GM03348 (cell line): ENCODE data around the gene GET3.
A peak's percentile ranks its signal among the peaks of the same experiment; 100 is the strongest.

ENCODE experiments used
- DNase-seq: peaks from one replicate; pipeline ENCODE4 v3.0.0; 2012; ENCODE audit warnings: low spot score

Gene GET3

DNA sequence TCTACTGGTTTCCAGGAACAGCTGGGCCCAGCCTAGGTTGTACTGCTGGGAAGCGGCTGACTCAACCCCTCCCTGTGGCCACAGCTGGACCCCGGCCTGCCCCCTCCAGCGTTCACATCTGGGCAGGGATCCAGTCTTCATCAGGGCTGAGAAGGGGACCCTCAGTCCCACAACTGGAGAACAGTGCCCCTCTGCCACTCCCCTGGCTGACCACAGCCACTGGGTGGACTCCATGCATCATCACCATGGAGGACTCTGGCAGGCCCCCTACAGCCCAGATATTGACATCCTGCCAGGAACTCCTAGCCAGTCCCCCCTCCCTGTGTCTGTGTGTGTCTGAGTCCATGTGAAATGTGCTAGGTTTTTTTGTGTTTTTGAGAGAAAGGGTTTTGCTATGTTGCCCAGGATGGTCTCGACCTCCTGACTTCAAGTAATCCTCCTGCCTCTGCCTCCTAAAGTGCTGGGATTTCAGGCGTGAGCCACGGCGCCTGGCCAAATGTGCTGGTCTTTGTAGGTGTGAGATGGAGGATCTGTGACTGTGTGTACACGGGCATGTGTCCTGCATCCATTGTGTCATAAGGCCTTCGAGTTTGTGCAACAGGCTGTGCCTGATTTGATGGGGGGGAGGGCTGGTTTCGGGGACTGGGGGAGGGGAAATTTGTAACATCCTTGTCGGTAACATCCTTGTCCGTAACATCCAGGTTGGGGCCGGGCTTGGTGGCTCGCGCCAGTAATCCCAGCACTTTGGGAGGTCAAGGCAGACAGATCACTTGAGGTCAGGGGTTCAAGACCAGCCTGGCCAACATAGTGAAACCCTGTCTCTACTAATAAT lies 42.1 kb downstream of the GET3 start:
- DNase-seq = peak; percentile 67

DNA sequence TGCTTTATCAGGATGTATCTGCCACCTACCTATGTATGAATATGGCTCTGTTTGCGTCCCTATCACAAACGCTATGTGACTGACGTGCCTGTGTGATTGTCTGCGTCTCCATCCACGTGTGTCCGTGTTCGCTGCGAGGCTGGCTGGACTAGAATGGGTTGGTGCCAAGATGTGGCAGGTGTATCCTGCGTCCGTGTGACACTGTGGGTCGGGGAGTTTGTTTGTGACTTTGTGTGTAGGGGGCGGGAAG lies 44.8 kb downstream of the GET3 start:
- no peak for DNase-seq

- DNase-seq = peak; percentile 89
Measured at GRCh38 chr19:12782424-12783290, 45.4 kb downstream of the GET3 start.

DNA sequence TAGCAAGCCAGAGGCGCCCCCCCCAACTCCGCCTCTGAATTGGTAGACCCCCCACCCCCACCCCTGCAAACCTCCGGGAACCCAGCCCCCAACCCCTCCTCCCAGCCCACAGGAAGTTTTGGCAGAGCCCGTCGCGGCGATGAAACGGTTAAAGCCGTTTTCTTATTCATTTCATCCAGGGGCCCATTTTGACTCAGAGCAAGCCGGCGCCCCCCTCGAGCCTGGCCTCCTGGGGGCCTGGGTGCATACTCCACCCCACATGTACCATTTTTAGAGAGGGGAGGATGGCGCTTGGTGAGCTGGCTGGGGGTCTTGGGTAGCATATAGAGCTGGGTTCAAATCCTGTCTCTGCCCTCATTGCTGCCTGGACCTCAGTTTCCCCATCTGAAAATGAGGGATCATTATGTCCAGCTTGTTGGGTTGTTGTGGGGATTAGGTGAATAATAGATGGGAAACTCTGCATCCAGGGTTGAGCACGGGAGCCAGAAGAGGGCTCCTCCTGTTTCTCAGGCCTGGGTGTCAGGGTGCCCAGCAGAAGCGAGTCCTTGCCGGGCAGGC lies 46.1 kb downstream of the GET3 start:
- no peak for DNase-seq

DNA sequence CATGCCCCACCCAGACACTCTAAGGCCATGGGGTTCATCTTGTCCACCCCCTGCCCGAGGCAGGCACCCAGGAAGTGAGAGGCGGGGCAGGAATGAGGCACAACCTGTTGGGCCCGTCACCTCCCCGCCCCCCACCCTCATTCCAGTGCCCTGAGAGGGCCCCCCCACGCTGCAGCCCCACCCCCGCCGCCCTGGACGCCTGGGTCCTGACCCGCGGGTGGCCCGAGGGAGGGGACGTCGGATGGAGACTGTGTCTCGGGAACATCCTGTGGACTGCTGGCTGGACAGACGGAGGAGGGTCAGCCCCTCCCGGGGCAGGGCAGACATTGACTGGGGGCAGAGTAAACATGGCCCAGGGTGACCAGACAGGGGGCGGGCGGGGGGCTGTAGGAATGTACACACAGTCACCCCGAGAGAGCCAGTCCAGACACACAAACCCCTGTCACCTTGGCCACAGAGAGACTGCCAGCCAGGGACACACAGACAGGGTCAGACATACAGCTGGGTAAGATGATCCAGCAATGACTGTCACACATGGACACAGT lies 46.6 kb downstream of the GET3 start:
- DNase-seq = no peak

GRCh38 chr19:12784394-12784870 lies 47.1 kb downstream of the GET3 start:
- no peak for DNase-seq

GRCh38 chr19:12784871-12785430 lies 47.7 kb downstream of the GET3 start:
- DNase-seq = no peak

DNA sequence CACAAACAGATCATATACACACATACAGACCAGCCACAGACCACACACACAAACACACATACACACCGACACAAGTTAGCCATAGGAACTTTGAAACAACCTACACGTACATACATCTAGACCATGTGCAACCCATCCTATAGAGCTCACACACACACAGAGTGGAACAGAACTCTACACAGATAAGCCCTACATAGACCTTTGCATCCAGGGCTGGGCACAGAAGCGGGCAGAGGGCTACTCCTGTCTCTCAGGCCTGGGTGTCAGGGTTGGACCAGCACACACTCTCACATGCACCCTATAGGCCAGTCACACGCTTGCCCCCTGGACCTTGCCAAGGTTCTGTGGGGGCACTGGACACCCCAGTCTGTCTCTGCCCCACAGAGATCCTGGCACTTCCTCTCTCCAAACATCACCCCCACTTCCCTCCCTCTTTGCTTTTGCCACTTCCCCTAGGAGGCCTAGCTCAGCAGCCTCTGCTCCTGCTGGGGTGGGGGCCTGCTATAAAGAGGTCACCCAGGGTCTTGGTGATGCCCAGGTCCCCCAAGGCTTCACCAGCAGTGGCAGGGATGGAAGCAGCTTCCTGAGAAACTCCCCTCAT lies 48.2 kb downstream of the GET3 start:
- DNase-seq = no peak

GRCh38 chr19:12786141-12786870 lies 49.0 kb downstream of the GET3 start:
- DNase-seq = no peak

DNA sequence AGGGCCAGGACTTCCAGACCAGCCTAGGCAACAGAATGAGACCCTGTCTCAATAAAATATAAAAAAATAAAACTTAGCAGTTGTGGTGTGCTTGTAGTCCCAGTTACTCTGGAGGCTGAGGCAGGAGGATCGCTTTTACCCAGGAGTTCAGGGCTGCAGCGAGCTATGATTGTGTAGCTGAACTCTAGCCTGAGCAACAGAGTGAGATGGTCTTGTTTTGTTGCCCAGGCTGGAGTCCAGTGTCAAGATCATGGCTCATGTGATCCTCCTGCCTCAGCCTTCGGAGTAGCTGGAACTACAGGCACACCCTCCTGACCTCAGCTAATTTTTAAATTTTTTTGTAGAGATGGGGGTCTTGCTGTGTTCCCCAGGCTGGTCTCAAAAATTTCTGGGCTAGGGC lies 49.7 kb downstream of the GET3 start:
- DNase-seq = no peak

DNA sequence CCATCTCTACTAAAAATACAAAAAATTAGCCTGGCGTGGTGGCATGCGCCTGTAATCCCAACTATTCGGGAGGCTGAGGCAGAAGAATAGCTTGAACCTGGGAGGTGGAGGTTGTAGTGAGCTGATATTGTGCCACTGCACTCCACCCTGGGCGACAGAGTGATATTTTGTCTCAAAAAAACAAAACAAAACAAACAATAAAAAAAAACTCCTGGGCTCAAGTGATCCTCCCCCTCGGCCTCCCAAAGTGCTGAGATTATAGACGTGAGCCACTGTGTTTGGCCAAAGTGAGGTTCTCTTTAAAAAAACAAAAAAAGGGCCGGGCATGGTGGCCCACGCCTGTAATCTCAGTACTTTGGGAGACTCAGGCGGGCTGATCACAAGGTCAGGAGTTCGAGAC lies 50.2 kb downstream of the GET3 start:
- DNase-seq = no peak

- no peak for DNase-seq
Measured at GRCh38 chr19:12788042-12788681, 50.9 kb downstream of the GET3 start.

- peak; percentile 71 for DNase-seq
Measured at GRCh38 chr19:12788682-12789097, 51.4 kb downstream of the GET3 start.

DNA sequence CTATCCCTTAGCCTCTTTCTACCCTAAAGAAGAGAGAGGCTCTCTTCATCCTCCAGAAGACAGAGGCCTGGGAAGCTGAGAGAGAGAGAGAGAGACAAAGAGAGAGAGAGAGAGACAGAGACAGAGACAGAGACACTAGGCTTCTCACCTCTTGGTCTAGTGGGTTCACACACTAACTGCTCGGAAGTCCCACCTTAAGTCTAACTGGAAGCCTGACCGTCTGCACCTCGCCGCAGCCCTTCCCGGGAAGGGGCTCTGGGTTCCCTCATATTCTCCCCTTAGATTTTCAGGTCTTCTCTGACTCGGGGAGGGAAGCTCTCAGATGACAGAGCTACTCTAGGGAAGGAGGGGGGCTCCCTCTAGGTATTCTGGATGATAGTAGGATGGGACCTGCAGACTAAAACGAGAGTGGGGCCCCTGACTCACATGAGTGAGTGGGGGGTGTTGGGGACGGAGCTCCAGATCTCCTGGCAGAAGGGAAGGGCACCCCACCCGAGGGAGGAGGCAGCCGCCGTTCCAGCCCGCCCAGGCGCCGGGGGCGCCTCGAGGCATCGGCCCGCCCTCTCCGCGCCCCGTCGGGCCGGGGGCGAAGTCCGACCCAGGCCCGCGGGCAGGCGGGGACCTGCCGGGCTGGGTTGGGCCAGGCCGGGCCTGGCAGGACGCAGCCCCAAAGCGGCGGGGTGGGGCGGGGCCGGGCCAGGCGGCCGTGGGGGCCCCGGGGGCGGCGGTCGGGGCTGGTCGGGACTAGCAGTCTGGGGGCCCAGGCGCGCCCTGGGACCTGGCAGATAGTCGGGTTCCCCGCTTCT lies 52.0 kb downstream of the GET3 start:
- DNase-seq = no peak

GRCh38 chr19:12789904-12790619 lies 52.8 kb downstream of the GET3 start:
- DNase-seq = peak; percentile 96

- no peak for DNase-seq
Measured at GRCh38 chr19:12790628-12791344, 53.5 kb downstream of the GET3 start.

DNA sequence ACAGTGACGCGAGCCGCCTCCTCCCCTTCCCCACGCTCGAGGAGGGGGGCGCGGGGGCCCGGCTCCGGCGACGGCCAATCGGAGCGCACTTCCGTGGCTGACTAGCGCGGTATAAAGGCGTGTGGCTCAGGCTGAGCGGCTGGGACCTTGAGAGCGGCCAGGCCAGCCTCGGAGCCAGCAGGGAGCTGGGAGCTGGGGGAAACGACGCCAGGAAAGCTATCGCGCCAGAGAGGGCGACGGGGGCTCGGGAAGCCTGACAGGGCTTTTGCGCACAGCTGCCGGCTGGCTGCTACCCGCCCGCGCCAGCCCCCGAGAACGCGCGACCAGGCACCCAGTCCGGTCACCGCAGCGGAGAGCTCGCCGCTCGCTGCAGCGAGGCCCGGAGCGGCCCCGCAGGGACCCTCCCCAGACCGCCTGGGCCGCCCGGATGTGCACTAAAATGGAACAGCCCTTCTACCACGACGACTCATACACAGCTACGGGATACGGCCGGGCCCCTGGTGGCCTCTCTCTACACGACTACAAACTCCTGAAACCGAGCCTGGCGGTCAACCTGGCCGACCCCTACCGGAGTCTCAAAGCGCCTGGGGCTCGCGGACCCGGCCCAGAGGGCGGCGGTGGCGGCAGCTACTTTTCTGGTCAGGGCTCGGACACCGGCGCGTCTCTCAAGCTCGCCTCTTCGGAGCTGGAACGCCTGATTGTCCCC lies 54.2 kb downstream of the GET3 start, which contains the start of gene JUNB:
JUNB (plus strand) TSS at position 142 of the 706 bp plus-strand sequence; CDS start at position 428, 286 bp downstream.
- DNase-seq = peak; percentile 96
